Hepatic stellate cell (primary cell): ENCODE data around the gene LGALS8.

Experiments
- DNase-seq: peaks from one replicate; pipeline ENCODE4 v3.0.0; 2011; ENCODE audit warnings: low spot score

Gene LGALS8

DNA sequence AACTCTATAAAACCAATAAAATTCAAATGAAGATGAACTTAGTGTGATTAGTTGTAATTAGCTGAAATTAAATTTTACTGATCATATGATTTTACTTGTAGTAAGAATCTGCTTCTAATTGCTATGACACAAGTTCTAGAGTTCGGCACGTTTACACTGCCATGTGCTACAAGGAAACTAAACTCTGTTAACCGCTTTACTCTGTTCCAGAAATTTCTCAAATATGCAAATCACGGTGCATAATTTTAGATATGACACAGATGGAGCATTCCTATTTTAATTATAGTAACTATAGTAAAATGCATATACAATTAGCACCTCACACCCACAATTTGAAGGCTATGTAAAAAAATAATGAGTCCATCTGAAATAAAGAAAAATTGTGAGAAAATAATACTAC is 65.7 kb downstream of the LGALS8 start:
- no peak for DNase-seq

DNA sequence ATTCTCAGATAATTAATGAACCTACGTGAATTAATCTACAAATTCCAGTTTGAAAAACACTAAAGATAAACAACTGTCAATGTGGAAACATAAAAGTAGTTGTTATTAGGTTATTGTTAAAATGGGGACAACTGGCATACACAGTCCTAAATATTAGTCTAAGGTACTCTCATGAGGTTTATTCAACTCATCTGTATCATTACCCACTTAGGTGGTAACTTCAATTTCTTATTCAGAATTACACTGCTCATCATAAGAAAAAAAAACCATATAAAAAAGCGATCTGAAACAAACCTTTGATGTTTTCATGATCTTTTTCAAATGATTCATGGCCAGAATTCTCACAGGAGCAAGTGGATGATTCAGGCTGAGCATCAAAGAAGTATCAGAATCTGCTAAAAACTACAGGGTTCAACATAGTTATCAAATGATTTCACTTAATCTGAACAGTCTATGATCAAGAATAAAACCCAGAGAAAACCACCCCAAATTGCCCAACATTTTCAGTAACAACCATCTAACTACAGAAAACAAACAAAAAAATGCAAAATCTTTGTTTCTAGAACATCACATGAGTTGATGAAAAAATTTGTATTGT is 66.9 kb downstream of the LGALS8 start:
- DNase-seq: no peak

DNA sequence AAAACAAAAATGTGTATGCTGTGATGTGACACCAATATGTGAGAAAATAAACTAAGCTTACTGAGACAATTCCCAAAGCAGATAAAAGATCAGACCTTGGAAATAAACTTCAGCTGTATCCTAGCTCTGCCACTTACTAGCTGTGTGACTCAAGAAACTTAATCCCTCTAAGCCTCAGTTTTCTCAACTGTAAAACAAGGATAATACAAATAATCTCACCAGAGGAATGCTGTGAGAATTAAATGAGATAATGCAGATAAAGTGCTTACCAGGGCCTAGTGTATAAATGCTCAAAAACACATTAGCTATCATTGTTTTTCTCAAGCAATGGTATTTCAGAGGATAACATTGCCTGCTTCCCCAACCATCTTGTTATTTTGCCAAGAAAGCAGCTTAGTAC is 78.4 kb downstream of the LGALS8 start:
- DNase-seq: no peak
